Activated CD4-positive, CD25-positive, alpha-beta regulatory T cell treated with anti-CD3 and anti-CD28 coated beads, Interleukin-2, amount 50 U/mL, for 72 hours (primary cell): Measurements from ENCODE around the gene TMEM14B.
"Not testable (repeated sequence)": the region's sequence is repeated elsewhere in the genome, so short reads cannot be mapped to it uniquely, and the experiment has no call there.

Experiments
- DNase-seq: peaks from one replicate; pipeline ENCODE4 v3.0.0; 2021

The TMEM14B gene

DNA sequence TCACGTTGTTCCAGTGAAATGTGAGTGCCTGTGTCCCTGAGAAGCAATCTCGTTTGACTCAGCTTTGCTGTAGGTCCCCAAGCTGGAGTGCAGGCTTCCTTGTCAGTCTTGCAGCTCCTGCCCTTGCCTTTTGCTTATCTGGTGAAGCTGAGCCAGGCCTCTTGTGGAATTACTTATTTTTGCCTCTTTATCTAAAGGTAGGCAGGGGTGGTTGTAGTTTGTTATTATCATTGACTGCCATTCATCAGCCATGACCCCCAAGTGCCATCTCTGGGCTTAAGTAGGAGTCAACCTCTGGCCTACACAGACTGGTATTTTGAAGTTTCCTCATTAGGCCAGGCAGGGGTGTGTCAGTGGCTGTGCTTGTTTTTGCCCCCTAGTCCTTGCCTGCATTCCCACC, 2.1 kb downstream of the TMEM14B start:
- no peak for DNase-seq

DNA sequence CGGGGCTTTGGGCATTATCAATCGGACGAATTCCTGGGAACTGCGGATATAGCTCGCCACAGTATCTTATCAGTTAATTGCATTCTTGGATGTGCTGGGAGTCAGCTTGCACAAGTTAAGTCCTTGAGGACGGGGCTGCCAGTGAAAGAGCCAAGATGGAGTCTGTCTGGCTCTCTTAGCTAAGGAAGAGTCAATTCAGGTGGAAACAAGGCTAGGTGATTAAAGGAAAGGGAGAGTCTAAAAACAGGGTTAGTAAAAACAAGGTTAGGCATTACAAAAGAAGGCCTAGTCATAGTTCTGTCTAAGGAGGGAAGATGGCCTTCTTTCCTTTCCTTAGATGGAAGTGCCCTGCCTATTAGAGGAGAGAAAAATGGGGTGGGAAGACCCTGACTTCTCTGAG, 3.0 kb downstream of the TMEM14B start:
- DNase-seq = not testable (repeated sequence)

DNA sequence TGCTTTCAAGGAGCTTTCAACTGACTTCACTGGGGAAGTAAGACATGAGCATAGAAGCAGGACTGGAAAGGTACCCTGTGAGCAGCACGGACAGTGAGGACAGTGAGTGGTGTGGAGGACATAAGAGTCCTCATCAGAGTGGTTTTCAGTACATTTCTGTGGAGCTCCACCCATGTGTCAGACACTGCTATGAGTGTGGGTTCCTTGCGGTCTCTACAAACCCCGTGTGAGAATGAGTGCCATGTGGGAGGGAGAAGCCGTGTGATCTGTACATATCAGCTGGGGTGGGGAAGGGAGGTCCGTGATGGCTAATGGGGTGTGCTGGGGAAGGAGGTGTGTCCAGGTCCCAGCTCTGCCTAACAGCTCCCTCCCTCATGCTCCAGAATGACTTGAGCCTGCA, 4.2 kb downstream of the TMEM14B start:
- DNase-seq = not testable (repeated sequence)

DNA sequence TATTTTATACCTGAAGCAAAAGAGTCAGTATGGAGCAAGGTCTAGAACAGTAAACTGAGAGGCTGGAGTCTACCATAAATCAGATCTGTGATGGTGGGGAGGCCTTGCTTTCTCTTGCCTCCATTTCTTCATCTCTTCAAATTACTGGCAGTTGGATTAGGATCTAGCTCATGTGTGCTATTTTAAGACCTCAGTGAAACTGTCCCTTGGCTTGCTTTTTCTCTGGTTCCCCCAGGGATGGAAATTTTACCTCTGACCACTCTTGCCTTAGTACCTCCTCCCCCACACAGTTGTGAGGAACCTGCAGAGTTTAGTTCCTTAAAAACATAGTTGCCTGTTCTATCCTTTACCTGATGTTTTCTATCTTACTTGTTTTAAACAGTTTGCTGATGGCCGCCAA, 8.5 kb downstream of the TMEM14B start:
- DNase-seq = no peak

DNA sequence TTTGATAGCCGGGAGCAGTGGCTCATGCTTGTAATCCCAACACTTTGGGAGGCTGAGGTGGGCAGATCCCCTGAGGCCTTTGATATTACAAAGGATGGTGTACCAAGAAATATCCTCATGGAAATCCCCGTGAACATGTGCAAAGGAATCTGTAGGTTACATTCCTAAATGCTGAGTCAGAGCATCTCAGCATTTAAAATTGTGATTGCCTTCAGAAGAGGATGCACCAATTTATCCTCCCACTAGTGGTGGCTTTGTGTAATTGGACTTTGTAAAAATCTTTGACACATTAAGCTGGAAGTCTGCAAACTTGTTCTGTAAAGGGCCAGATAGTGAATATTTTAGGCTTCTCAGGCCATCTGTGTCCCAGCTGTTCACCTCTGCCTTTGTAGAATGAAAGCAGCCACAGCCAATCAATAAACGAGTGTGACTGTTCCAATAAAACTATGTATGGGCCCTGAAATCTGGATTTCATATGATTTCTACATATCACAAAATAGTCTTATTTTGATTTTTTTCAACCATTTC, 11.8 kb downstream of the TMEM14B start:
- no peak for DNase-seq

DNA sequence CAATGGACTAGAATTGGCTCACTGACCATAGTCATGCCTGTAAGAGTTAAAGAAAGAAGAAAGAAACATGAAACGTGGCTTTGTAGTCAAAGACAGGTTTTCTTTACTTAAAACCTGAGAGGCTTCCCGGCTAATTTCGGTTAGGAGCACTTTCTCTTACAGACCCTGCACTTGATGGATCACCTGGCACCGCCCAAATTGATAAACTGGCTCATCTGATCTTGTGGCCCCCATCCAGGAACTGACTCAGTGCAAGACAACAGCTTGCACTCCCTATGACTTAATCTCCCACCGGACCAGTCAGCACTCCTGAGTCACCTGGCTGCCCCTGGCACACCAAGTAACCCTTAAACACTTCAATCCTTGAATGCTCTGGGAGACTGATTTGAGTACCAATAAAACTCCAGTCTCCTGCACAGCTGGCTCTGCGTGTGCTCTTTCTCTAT, 12.3 kb downstream of the TMEM14B start:
- DNase-seq = no peak

DNA sequence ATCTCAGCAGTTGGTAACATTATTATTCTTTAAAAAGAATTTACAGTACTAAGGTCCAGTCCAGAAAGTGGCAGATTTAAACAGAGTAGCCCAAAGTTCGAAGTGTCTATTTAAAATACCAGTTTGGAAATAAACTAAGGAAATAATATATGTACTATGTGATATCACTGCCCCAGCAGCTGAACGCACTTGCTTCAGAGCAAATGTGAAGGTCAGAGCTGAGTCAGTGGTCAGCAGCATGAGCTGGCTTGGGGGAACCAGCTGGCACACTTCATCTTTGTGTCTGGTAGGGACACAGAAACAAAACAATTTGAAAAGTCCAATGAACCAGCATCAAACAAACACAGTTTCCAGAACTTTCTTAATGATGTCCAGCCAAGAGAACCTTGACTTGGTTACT, 15.4 kb downstream of the TMEM14B start:
- DNase-seq = no peak

DNA sequence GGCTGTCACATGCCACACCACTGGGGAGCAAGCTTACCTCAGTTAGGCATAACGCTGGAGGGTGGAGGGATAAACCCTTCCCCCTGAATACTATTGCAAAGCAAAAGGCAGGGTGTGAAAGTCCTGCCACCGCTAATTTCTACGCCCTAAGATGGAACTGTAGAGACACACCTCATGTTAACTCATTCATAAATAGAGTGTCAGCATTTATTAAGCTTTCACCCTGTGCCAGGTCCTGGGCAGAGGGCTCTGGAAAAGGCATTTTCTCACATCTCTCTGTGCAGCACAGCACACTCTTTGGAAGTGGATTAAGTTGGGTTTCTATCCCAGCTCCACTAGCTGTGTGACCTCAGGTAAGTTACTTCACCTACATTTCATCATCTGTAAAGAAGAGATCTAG, 21.8 kb downstream of the TMEM14B start:
- no peak for DNase-seq

DNA sequence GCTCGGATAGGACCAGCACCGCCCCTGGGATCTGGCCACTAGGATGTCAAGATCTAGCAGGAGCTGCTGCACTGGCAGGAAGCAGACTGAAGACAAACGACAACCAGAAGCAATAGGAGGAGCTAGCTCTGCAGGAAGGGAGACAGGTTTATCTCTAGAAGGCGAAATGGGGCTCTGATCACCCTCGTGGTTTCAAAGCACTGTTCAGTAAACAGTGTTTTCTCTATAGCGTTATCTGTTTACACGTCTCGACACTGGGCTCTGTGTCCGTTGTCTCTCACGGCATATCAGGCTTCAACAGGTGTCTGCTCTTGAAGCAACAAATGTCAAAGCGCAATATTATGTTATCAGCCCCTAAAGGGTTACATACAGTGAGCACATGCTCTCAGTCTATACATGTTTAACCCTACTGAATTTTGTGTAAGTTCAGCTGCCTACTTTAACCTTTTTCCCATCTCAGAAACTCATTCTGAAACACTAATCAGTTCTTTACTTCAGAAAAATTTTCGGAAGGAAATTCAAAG, 23.8 kb downstream of the TMEM14B start:
- no peak for DNase-seq

DNA sequence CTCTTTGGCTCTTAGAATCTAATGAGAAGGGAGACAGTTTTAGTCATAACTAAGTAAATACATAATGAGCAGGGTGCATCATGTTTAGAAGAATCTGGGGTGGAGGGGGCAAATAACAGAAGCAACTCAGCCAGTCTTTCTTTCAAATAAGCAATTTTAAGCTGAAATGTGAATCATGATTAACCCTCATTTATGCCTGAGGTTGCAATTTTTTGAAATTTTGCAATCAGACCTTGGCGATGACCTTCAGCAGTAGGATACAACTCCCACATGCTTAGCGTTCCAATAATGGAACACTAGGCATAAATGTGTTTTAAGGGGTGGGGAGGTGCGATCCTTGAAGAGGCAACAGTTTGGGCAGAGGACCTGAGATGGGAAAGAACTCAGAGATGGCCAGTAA, 30.6 kb downstream of the TMEM14B start:
- no peak for DNase-seq

DNA sequence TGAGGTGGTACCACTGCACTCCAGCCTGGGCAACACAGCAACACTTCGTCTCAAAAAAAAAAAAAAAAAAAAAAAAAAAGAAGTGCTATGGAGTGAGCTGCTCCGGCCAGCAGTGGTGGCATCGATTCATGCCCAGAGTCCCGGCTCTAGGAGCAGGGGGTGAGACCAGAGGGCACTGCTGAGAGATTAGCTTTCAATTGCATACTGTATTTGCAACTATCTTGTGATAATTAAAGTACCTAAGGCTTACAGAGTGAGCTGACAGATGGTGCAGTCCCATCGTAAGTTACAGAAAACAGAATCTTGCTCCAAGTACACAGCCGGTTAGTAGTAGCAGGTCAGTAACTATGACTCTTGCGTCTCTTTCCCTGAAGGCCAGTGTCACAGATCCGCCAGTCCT, 31.5 kb downstream of the TMEM14B start:
- DNase-seq = no peak

DNA sequence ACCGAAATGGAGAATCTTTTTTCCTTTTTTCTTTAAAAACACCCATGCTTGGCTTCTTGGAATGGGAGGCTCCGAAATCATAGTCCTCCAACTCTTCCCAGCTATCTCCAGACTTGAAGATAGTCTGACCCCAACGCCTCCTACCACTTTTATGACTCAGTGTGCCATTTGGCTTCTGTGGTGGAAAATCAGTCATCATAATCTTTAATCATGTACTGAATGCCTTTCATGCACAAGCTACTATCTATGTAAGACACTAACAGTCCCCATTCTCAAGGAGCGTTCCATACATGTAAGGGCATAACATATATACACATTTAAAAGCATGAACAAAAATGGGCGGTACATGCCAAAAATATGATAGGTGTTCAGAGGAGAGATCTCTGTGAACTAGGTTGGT, 44.1 kb downstream of the TMEM14B start:
- DNase-seq = no peak

DNA sequence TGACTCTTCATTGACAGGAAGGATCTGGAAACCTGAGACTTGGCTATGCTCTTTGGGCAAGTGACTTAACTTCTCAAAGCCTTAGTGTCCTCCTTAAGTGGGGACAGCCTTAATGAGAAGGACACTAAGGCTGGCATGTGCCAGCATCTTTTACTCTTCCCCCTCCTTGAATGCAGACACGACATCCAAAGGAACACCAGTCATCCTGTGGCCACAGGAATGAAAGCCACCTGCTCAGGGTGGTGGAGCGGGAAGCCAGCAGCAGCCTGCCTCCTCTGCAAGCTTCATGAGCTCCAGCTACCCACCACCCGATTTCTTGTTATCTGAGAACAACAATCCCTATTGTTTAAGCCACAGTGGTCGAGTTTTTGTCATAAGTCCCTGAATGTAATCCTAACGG, 44.5 kb downstream of the TMEM14B start:
- DNase-seq = no peak

DNA sequence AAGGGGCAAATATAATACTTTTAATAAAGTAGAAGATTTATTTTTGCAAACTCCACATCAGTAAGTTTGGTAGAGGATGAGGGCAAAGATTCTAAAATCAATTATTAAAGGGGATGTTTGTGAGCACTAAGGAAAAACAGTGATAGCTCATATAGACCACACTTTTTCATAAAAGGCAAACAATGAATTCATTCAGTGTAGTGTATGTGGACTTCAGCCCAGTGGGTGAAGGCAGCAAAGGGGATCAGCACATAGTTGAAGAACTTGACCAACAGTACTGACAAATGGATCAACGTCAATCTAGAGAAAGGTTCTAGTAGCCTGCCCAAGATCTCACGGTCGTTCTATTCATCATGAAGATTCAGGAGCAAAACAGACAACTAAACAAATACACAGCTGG, 45.4 kb downstream of the TMEM14B start:
- DNase-seq = no peak

DNA sequence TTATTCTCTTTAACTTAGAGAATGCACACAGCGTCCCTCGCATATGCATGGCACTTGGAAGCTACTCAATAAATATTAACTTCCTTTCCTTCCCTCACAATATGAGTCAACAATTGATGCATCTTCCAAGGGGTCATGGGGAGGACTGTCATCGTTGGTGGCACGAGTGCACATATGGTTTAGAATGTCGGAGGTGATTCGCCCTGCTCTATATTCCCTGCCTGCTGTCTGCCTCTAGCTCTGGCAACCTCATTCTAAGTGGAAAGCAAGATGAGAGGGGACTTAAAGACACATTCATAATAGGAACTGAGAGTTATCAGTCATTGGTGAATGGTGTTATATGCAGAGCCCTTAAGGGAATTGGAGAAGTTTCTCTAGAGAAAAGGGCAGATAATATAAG, 46.1 kb downstream of the TMEM14B start:
- DNase-seq = no peak

DNA sequence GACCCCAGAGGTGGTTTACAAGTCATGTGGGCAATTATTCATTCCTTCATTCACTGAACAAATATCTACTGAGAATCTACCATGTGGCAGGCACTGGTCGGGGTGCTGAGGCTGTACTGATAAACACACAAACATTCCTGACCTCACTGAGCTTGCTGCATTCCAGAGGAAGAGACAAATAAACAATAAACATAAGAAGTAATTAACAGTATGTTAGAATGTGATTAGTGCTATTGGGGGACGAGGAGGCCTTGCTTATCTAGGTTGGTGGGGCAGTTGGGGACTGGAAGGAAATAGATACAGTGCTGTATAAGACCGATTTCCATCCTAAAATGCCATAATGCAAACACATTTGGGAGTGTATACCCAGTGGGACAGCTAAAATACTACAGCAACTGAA, 46.6 kb downstream of the TMEM14B start:
- DNase-seq = no peak

DNA sequence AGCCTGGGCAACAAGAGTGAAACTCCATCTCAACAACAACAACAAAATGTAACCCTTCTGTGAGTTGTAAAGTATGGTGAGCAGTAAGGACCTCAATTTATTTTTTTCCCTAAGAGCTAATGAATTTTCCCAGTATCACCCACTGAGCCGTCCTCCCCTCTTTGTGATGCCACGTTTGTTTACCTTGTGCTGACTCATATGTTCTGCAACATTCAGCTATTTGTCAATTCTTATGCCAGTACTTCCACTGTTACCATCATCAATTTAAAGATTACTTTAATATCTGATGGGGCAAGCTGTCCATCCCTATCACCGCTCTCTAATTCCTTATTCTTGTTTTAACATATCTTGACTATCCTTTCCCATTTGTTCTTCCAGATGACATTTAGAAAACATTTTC, 53.2 kb downstream of the TMEM14B start:
- DNase-seq = no peak

DNA sequence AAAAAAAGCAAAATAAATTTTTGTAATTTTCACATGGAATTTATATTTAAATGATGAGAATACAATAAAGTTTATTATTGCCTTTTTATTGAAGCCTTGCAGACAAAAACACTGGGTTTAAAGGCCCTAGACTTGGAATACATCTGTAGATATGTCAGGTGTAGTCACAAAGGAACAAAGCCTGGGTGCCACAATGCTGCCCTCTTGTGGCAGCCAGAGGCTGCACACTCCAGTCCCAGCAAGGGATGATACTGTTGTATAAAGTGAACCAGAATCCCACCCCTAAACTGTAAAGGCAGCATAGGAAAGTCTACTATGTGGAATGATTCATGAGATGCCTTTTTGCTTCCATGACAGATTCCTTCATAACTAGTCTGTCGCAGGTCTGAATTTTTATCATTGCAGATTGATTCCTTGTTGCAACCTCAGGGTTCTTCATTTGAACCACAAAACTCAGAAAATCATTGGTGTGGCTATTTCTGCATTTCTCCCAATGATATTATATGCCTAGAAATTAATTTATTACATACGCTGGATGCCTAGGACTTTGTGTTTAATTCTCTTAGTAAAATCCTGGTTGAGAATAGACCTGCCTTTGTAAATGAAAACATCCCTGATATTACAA, 53.7 kb downstream of the TMEM14B start:
- DNase-seq = peak; percentile 62
